H9 (cell line): ENCODE measurements around the gene DAPP1. TPM values are rescaled to one million over a fixed set of nuclear protein-coding genes. Genes with fewer than 3 reads are reported as not detected.

ENCODE experiments used
- DNase-seq: peaks from one replicate; pipeline ENCODE4 v3.0.0-alpha.2; 2017
- H2AFZ ChIP-seq: one replicate; pipeline ENCODE4 v1.6.1; 2013; ENCODE audit warnings: mild to moderate bottlenecking, low read length, control low read depth, moderate library complexity
- H2AK5ac ChIP-seq: 2 replicates; pipeline ENCODE4 v1.6.1; 2013; ENCODE audit warnings: low read length, control low read depth, mixed read lengths; ENCODE audit not compliant: insufficient read length
- H2BK120ac ChIP-seq: one replicate; pipeline ENCODE4 v1.6.1; 2013; ENCODE audit warnings: low read depth, mild to moderate bottlenecking, low read length, control low read depth, inconsistent platforms; ENCODE audit not compliant: poor library complexity, severe bottlenecking
- H2BK12ac ChIP-seq: 2 replicates; pipeline ENCODE4 v1.6.1; 2013; ENCODE audit warnings: low read length, control low read depth, mixed read lengths, low read depth; ENCODE audit not compliant: insufficient read length
- H2BK15ac ChIP-seq: 2 replicates; pipeline ENCODE4 v1.6.1; 2013; ENCODE audit warnings: low read depth, low read length, control low read depth
- H2BK20ac ChIP-seq: one replicate; pipeline ENCODE4 v1.6.1; 2013; ENCODE audit warnings: low read depth, mild to moderate bottlenecking, low read length, control low read depth, inconsistent platforms; ENCODE audit not compliant: poor library complexity, severe bottlenecking
- H2BK5ac ChIP-seq: 2 replicates; pipeline ENCODE4 v1.6.1; 2013; ENCODE audit warnings: low read length, control low read depth, mixed read lengths; ENCODE audit not compliant: insufficient read length
- H3K14ac ChIP-seq: 2 replicates; pipeline ENCODE4 v1.6.1; 2013; ENCODE audit warnings: low read length, control low read depth; ENCODE audit not compliant: insufficient read depth
- H3K18ac ChIP-seq: 2 replicates; pipeline ENCODE4 v1.6.1; 2013; ENCODE audit warnings: low read depth, mild to moderate bottlenecking, mixed read lengths, low read length, control low read depth; ENCODE audit not compliant: insufficient read length
- H3K23ac ChIP-seq: 2 replicates; pipeline ENCODE4 v1.6.1; 2013; ENCODE audit warnings: low read length, control low read depth, mixed read lengths, low read depth; ENCODE audit not compliant: insufficient read length
- H3K23me2 ChIP-seq: 2 replicates; pipeline ENCODE4 v1.6.1; 2013; ENCODE audit warnings: low read depth, mild to moderate bottlenecking, mixed read lengths, low read length, control low read depth; ENCODE audit not compliant: insufficient read length, poor library complexity, severe bottlenecking
- H3K27ac ChIP-seq: 2 replicates; pipeline ENCODE4 v1.5.1; 2013; ENCODE audit warnings: low read length, control low read depth, mixed read lengths, low read depth; ENCODE audit not compliant: insufficient read length
- H3K27me3 ChIP-seq: 2 replicates; pipeline ENCODE4 v1.6.1; 2013; ENCODE audit warnings: low read length, control low read depth, inconsistent platforms; ENCODE audit not compliant: insufficient read depth
- H3K4ac ChIP-seq: 2 replicates; pipeline ENCODE4 v1.6.1; 2013; ENCODE audit warnings: low read depth, mild to moderate bottlenecking, control low read depth, inconsistent platforms, low read length, moderate library complexity
- H3K4me1 ChIP-seq: 2 replicates; pipeline ENCODE4 v1.6.1; 2013; ENCODE audit warnings: low read length, control low read depth, inconsistent platforms; ENCODE audit not compliant: insufficient read depth
- H3K4me2 ChIP-seq: 2 replicates; pipeline ENCODE4 v1.6.1; 2013; ENCODE audit warnings: low read length, control low read depth, mixed read lengths; ENCODE audit not compliant: insufficient read length, insufficient read depth
- H3K56ac ChIP-seq: 2 replicates; pipeline ENCODE4 v1.6.1; 2013; ENCODE audit warnings: low read depth, mild to moderate bottlenecking, mixed read lengths, low read length, control low read depth; ENCODE audit not compliant: insufficient read length
- H3K79me1 ChIP-seq: 2 replicates; pipeline ENCODE4 v1.6.1; 2013; ENCODE audit warnings: low read depth, mild to moderate bottlenecking, moderate library complexity, low read length, control low read depth, inconsistent platforms; ENCODE audit not compliant: insufficient read depth, poor library complexity, severe bottlenecking
- H3K79me2 ChIP-seq: 2 replicates; pipeline ENCODE4 v1.6.1; 2013; ENCODE audit warnings: low read length, control low read depth, inconsistent platforms; ENCODE audit not compliant: insufficient read depth
- H3K9ac ChIP-seq: 2 replicates; pipeline ENCODE4 v1.6.1; 2013; ENCODE audit warnings: low read length, control low read depth, mixed read lengths; ENCODE audit not compliant: insufficient read length; ENCODE audit errors: extremely low read depth
- H3K9me3 ChIP-seq: one replicate; pipeline ENCODE4 v1.6.1; 2013; ENCODE audit warnings: low read depth, low read length, inconsistent platforms; ENCODE audit not compliant: control insufficient read depth
- H3T11ph ChIP-seq: one replicate; pipeline ENCODE4 v1.6.1; 2013; ENCODE audit warnings: mild to moderate bottlenecking, low read length, control low read depth, inconsistent platforms
- H4K20me1 ChIP-seq: one replicate; pipeline ENCODE4 v1.6.1; 2013; ENCODE audit not compliant: control insufficient read depth, insufficient read length, insufficient read depth
- H4K5ac ChIP-seq: 2 replicates; pipeline ENCODE4 v1.6.1; 2013; ENCODE audit warnings: low read depth, mild to moderate bottlenecking, mixed read lengths, low read length, control low read depth; ENCODE audit not compliant: insufficient read length
- H4K8ac ChIP-seq: replicated peaks from 2 replicates; pipeline ENCODE4 v1.6.1; 2013; ENCODE audit warnings: low read length, control low read depth, mixed read lengths, low read depth; ENCODE audit not compliant: insufficient read length
- H4K91ac ChIP-seq: 2 replicates; pipeline ENCODE4 v1.6.1; 2013; ENCODE audit warnings: low read depth, mild to moderate bottlenecking, moderate library complexity, mixed read lengths, low read length, control low read depth; ENCODE audit not compliant: insufficient read length
- H3K27ac Mint-ChIP-seq, 3 experiments: 2 replicates in 2 of 3; 3 replicates in 1 of 3; pipeline ENCODE4 v1.8.0; 2020 to 2021; ENCODE audit warnings: mixed read lengths in 3 of 3, mild to moderate bottlenecking in 1 of 3, moderate library complexity in 1 of 3
- H3K27me3 Mint-ChIP-seq: 2 replicates; pipeline ENCODE4 v1.8.0; 2021; ENCODE audit warnings: low read depth, mild to moderate bottlenecking, moderate library complexity, mixed read lengths
- H3K36me3 Mint-ChIP-seq, 3 experiments: 2 replicates in 2 of 3; 3 replicates in 1 of 3; pipeline ENCODE4 v1.8.0; 2020 to 2021; ENCODE audit warnings: low read depth in 3 of 3, mixed read lengths in 3 of 3; ENCODE audit not compliant: insufficient read depth in 1 of 3
- H3K4me1 Mint-ChIP-seq, 2 experiments: 2 replicates each; pipeline ENCODE4 v1.8.0; 2020; ENCODE audit warnings: mixed read lengths in 2 of 2
- H3K4me3 Mint-ChIP-seq, 2 experiments: 2 replicates in 1 of 2; 3 replicates in 1 of 2; pipeline ENCODE4 v1.8.0; 2020 to 2021; ENCODE audit warnings: mild to moderate bottlenecking in 2 of 2, mixed read lengths in 2 of 2, moderate library complexity in 1 of 2
- H3K9me3 Mint-ChIP-seq, 2 experiments: 2 replicates in 1 of 2; 3 replicates in 1 of 2; pipeline ENCODE4 v1.8.0; 2020; ENCODE audit warnings: mild to moderate bottlenecking in 2 of 2, mixed read lengths in 2 of 2, moderate library complexity in 1 of 2
- WGBS: extraction: QIAGEN DNeasy Blood & Tissue Kit; methylation state at CpG from one replicate; pipeline ENCODE4 v1.1.7; 2013; ENCODE audit warnings: missing lambda C conversion rate, low lambda C conversion rate, mixed read lengths; ENCODE audit not compliant: insufficient read length; ENCODE audit errors: extremely low coverage; 5-methylcytosine and 5-hydroxymethylcytosine counted together
- total RNA-seq: library from RNA; stranded (reverse); gene quantifications from 2 replicates; pipeline ENCODE4 v1.2.1, GENCODE V29; 2021
- TF ChIP-seq, protein P1 (sequence below): fragments of 200-600 bp; sonication (generic); conservative IDR thresholded peaks from 3 replicates; pipeline ENCODE4 v1.8.0; 2021; ENCODE audit warnings: antibody characterized with exemption, mild to moderate bottlenecking

The DAPP1 gene
- total RNA-seq, 1 experiment from 2014 or later, result not detected

GRCh38 chr4:99818661-99819060, 2.0 kb downstream of the DAPP1 start:
- no peak overlapping the region for H3K14ac ChIP-seq
- Mint-ChIP-seq H3K4me3 (no peak overlapping the region), H3K4me1 (peaks cover 6 to 9% of the 10 kb centered on the region in 2 experiments), H3K27ac (no peak overlapping the region), H3K27me3 (no peaks in the 10 kb centered on the region), H3K36me3 (no peaks in the 10 kb centered on the region), H3K9me3 (no peaks in the 10 kb centered on the region)
- no peak overlapping the region for H2BK5ac ChIP-seq
- no peak for DNase-seq
- no peak overlapping the region for H2AK5ac ChIP-seq
- TF ChIP-seq, protein P1, sequence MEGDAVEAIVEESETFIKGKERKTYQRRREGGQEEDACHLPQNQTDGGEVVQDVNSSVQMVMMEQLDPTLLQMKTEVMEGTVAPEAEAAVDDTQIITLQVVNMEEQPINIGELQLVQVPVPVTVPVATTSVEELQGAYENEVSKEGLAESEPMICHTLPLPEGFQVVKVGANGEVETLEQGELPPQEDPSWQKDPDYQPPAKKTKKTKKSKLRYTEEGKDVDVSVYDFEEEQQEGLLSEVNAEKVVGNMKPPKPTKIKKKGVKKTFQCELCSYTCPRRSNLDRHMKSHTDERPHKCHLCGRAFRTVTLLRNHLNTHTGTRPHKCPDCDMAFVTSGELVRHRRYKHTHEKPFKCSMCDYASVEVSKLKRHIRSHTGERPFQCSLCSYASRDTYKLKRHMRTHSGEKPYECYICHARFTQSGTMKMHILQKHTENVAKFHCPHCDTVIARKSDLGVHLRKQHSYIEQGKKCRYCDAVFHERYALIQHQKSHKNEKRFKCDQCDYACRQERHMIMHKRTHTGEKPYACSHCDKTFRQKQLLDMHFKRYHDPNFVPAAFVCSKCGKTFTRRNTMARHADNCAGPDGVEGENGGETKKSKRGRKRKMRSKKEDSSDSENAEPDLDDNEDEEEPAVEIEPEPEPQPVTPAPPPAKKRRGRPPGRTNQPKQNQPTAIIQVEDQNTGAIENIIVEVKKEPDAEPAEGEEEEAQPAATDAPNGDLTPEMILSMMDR, result no peak
- no peak overlapping the region for H3K9ac ChIP-seq
- H3K18ac ChIP-seq, result no peak overlapping the region
- no peaks in the 10 kb centered on the region for H3K79me2 ChIP-seq
- H3K4ac ChIP-seq, result no peak overlapping the region
- H2BK12ac ChIP-seq, result no peak overlapping the region
- no peak overlapping the region for H3T11ph ChIP-seq
- no peak overlapping the region for H3K56ac ChIP-seq
- H2BK15ac ChIP-seq, result no peak overlapping the region
- H3K9me3 ChIP-seq, result no peaks in the 10 kb centered on the region
- H2BK20ac ChIP-seq, result no peak overlapping the region
- H3K4me1 ChIP-seq, result no peaks in the 10 kb centered on the region; the same call in 1 of the 2 replicates
- H3K27ac ChIP-seq, result no peak overlapping the region
- no CpG with 5 or more reads among the region's 1 CpG for WGBS
- no peak overlapping the region for H3K23ac ChIP-seq
- no peaks in the 10 kb centered on the region for H4K20me1 ChIP-seq
- no peaks in the 10 kb centered on the region for H3K79me1 ChIP-seq
- no peaks in the 10 kb centered on the region for H3K23me2 ChIP-seq
- no peaks in the 10 kb centered on the region for H3K27me3 ChIP-seq
- no peak overlapping the region for H4K5ac ChIP-seq
- no peak overlapping the region for H4K8ac ChIP-seq
- H2BK120ac ChIP-seq, result no peak overlapping the region
- no peak overlapping the region for H2AFZ ChIP-seq
- H4K91ac ChIP-seq, result no peak overlapping the region
- H3K4me2 ChIP-seq, result no peak overlapping the region
